ENCODE data around the gene HCK.

HCK gene

DNA sequence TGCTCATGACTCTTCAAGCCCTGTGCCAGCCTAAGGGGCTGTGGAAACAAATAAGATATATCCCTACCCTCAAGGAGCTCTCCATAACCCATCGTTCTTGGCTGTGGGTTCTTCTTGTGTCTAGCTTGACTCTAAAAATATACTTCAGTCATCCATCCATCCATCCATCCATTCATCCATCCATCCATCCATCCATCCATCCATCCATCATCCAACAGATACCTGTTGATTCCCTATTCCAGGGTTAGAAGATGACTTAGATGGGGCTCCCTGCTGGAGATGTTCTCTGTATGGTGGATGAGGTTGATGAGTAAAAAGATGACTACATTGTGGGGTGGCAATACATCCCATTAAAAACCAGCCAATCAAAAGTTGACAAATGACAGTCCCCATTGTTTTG, 23.5 kb downstream of the HCK start:
- H3K4me3 ChIP-seq (ENCODE audit: control insufficient read depth, low read depth, low read length) = no peak overlapping the region
- DNase-seq (ENCODE audit: low read depth) = no peak
- TF ChIP-seq, protein P1, sequence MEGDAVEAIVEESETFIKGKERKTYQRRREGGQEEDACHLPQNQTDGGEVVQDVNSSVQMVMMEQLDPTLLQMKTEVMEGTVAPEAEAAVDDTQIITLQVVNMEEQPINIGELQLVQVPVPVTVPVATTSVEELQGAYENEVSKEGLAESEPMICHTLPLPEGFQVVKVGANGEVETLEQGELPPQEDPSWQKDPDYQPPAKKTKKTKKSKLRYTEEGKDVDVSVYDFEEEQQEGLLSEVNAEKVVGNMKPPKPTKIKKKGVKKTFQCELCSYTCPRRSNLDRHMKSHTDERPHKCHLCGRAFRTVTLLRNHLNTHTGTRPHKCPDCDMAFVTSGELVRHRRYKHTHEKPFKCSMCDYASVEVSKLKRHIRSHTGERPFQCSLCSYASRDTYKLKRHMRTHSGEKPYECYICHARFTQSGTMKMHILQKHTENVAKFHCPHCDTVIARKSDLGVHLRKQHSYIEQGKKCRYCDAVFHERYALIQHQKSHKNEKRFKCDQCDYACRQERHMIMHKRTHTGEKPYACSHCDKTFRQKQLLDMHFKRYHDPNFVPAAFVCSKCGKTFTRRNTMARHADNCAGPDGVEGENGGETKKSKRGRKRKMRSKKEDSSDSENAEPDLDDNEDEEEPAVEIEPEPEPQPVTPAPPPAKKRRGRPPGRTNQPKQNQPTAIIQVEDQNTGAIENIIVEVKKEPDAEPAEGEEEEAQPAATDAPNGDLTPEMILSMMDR (IDR thresholded peaks at IDR 0.05; ENCODE audit: control insufficient read depth, insufficient read depth, low read depth, low read length, missing control alignments) = no peak

DNA sequence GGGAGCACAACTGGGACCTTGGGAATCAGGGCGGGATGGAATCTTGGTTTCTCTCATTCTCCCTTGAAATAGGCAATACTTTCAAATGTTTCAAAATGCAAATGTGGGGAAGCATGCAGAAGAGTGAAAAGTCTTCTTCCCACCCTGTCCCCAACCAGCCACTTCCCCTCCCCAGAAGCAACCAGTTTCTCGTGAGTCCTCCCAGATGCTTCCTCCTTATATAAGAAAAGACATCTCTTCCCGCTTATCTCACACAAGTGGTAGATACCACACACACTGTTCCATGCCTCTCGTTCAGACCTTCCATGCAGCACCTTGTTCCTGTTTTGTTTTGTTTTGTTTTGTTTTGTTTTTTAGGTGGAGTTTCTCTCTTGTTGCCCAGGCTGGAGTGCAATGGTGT, 25.1 kb downstream of the HCK start:
- no peak for DNase-seq (ENCODE audit: low read depth)
- no peak overlapping the region for H3K4me3 ChIP-seq (ENCODE audit: control insufficient read depth, low read depth, low read length)

DNA sequence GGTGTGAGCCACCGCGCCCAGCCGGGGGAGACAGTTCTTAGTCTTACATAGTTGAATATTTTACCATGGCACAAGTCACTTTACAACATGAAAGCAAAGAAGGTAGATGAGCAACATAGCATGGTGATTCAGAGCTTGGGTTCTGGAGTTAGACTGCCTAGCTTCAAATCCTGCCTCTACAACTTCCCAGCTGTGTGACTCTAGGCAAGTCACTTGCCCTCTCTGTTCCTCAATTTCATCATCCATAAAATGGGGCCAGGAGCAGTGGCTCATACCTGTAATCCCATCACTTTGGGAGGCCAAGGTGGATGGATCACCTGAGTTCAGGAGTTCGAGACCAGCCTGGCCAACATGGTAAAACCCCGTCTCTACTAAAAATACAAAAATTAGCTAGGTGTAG, 26.3 kb downstream of the HCK start:
- H3K4me3 ChIP-seq (ENCODE audit: control insufficient read depth, low read depth, low read length) = no peak overlapping the region
- TF ChIP-seq, protein P1 (IDR thresholded peaks at IDR 0.05; ENCODE audit: control insufficient read depth, insufficient read depth, low read depth, low read length, missing control alignments) = no peak
- no peak for DNase-seq (ENCODE audit: low read depth)

More for the DNA sequence above, 25.1 kb downstream of the HCK start:
- TF ChIP-seq, protein P1 (IDR thresholded peaks at IDR 0.05; ENCODE audit: control insufficient read depth, insufficient read depth, low read depth, low read length, missing control alignments) = no peak

DNA sequence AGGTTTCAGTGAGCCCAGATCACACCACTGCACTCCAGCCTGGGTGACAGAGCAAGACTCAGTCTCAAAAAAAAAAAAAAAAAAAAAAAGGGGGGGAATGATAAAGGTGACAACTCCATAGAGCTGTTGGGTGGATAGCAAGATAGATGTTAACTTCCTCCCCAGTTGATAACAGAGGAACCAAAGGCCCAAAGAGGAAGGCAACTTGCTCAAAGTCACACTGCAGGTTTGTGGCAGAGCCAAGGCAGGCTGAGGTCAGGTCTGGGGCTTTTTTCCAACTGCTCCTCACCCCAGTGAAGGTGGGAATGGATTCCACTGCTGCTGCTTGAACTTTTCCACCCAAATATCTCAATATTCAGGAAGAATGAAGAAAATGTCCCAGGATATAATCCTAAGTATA, 26.7 kb downstream of the HCK start:
- H3K4me3 ChIP-seq (ENCODE audit: control insufficient read depth, low read depth, low read length) = no peak overlapping the region
- TF ChIP-seq, protein P1 (IDR thresholded peaks at IDR 0.05; ENCODE audit: control insufficient read depth, insufficient read depth, low read depth, low read length, missing control alignments) = no peak
- no peak for DNase-seq (ENCODE audit: low read depth)

DNA sequence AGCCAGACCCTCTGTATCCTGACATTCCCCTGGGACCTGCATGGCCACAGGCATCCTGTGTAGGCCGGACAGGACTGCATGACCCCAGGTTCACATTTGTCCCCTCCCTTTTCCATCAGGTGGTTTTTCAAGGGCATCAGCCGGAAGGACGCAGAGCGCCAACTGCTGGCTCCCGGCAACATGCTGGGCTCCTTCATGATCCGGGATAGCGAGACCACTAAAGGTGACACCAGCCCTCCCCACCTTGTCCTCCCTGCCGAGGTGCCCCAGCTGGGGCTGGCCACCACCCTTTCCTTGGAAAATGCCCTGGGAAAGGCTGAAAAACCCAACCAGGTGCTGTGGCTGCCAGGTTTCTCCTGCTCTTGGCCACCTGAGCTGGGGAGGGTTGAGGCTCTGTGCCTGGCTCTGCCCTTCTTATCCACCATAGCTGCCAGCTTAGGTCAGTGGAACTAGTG, 27.6 kb downstream of the HCK start:
- TF ChIP-seq, protein P1 (IDR thresholded peaks at IDR 0.05; ENCODE audit: control insufficient read depth, insufficient read depth, low read depth, low read length, missing control alignments) = peak; percentile 3
- no peak overlapping the region for H3K4me3 ChIP-seq (ENCODE audit: control insufficient read depth, low read depth, low read length)
- no peak for DNase-seq (ENCODE audit: low read depth)

DNA sequence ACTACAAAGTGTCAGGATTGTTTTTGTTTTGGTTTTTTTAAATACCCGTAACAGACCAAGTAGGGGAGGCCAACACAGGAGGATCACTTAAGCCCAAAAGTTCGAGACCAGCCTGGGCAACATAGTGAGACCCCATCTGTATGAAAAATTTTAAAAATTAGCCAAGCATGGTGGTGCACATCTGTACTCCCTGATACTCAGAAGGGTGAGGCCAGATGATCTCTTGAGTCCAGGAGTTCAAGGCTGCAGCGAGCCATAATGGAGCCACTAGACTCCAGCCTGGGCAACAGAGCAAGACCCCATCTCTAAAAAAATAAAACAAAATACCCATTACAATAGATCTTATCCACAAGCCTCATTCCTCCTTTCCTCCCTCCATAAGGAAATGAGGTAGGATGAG, 28.7 kb downstream of the HCK start:
- TF ChIP-seq, protein P1 (IDR thresholded peaks at IDR 0.05; ENCODE audit: control insufficient read depth, insufficient read depth, low read depth, low read length, missing control alignments) = no peak
- no peak overlapping the region for H3K4me3 ChIP-seq (ENCODE audit: control insufficient read depth, low read depth, low read length)
- no peak for DNase-seq (ENCODE audit: low read depth)

DNA sequence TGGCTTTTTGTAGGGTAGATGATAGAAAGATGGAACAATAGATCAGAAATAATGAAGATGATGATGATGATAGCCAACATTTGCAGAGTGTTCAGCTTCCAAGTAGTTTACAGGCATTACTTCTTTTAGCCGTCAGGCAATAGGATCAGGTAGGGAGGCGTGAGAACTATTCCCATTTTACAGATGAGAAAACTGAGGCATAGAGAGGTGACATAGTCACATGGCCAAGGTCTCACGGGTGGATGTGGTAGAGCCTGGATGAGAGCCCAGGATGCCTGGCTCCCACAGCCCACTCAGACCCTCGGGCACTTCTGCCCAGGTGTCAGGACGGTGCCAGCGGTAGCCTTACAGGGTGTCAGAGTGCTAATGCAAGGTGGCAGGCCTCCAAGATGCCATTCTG, 31.4 kb downstream of the HCK start:
- no peak overlapping the region for H3K4me3 ChIP-seq (ENCODE audit: control insufficient read depth, low read depth, low read length)
- TF ChIP-seq, protein P1 (IDR thresholded peaks at IDR 0.05; ENCODE audit: control insufficient read depth, insufficient read depth, low read depth, low read length, missing control alignments) = no peak
- DNase-seq (ENCODE audit: low read depth) = no peak
